ENCODE data around the gene MAPKAPK3. TPM values are rescaled to one million over a fixed set of nuclear protein-coding genes. Genes with fewer than 3 reads are reported as not detected.
A peak's percentile ranks its signal among the peaks of the same experiment; 100 is the strongest.

The MAPKAPK3 gene
- total RNA-seq, 1 donor from 2014 or later: 40.3 TPM

DNA sequence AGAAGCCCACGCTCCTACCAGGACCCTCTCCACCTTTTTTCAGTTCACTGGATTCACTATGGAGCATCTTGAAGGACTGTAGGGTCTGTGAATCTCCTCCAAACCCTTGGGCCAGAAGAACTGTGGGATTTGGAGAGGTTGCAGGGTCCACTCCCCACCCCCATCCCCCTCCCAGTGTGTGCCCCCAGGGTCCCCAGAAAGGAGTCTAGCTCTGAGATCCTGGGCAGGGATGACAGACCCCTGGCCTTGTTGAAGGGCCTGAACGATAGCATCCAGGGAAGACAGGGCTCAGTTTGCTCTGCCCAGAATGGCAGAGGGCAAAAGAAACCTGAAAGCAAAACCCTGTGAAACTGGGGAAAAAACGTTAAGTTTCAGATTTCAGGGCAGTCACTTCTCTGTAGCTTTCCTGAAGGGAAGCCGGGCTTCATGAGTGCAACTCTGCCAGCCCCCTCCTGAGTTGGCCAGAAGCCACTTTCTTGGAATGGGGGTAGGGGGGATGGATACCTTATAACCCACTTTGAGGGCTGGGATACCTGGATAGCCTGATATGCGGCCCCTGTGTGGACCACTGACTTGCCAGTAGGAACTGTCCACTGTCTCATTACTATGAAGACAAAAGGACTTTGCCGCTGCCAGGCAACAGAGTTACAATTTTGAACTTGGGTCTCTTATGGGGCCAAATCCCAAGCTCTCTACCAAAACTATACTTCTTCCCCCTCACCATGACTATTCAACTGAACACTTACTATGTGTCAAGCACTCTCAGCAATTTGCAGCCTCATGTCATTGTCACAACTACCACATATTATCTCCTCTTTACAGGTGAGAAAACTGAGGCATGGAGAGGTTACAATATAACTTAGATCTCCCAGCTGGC lies 3.7 kb upstream of the MAPKAPK3 start:
- H3K27me3 Mint-ChIP-seq: peaks cover 15% of the 10 kb centered on the region
- TF ChIP-seq, protein P1, sequence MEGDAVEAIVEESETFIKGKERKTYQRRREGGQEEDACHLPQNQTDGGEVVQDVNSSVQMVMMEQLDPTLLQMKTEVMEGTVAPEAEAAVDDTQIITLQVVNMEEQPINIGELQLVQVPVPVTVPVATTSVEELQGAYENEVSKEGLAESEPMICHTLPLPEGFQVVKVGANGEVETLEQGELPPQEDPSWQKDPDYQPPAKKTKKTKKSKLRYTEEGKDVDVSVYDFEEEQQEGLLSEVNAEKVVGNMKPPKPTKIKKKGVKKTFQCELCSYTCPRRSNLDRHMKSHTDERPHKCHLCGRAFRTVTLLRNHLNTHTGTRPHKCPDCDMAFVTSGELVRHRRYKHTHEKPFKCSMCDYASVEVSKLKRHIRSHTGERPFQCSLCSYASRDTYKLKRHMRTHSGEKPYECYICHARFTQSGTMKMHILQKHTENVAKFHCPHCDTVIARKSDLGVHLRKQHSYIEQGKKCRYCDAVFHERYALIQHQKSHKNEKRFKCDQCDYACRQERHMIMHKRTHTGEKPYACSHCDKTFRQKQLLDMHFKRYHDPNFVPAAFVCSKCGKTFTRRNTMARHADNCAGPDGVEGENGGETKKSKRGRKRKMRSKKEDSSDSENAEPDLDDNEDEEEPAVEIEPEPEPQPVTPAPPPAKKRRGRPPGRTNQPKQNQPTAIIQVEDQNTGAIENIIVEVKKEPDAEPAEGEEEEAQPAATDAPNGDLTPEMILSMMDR (conservative IDR thresholded peaks at IDR 0.05): no peak
- H3K36me3 Mint-ChIP-seq: peaks cover 3% of the 10 kb centered on the region
- no peaks in the 10 kb centered on the region for H3K9me3 Mint-ChIP-seq
- peak overlapping the region; percentile 91 for H3K4me3 Mint-ChIP-seq
- no peak for DNase-seq (ENCODE audit: extremely low spot score, unreplicated experiment)
- H3K4me1 Mint-ChIP-seq (ENCODE audit: unreplicated experiment): peaks cover 42% of the 10 kb centered on the region
- peak overlapping the region; percentile 92 for H3K27ac Mint-ChIP-seq

DNA sequence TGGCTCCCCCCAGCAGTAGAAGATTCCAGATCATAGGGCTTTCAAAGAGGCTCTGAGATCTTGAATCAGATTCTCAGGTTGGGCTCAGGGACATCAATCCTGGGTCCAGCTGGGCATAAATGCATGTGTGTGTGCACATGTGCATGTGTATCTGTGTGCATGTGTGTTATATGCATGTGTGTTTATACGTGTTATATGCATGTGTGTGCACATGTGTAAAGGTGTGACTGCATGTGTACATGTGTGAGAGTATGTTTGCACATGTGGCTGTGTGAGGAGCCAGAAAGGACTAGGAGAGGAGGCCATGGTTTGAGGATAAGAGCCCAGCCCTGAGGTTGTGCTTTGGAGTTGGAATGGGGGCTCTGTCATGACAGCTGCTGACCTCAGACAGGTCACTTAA lies 1.8 kb upstream of the MAPKAPK3 start:
- Mint-ChIP-seq H3K4me3 (no peak overlapping the region), H3K9me3 (no peaks in the 10 kb centered on the region), H3K36me3 (no peaks in the 10 kb centered on the region), H3K27me3 (peaks cover 15% of the 10 kb centered on the region), H3K4me1 (ENCODE audit: unreplicated experiment) (peaks cover 39% of the 10 kb centered on the region), H3K27ac (no peak overlapping the region)
- no peak for DNase-seq (ENCODE audit: extremely low spot score, unreplicated experiment)
- TF ChIP-seq, protein P1 (conservative IDR thresholded peaks at IDR 0.05): no peak

DNA sequence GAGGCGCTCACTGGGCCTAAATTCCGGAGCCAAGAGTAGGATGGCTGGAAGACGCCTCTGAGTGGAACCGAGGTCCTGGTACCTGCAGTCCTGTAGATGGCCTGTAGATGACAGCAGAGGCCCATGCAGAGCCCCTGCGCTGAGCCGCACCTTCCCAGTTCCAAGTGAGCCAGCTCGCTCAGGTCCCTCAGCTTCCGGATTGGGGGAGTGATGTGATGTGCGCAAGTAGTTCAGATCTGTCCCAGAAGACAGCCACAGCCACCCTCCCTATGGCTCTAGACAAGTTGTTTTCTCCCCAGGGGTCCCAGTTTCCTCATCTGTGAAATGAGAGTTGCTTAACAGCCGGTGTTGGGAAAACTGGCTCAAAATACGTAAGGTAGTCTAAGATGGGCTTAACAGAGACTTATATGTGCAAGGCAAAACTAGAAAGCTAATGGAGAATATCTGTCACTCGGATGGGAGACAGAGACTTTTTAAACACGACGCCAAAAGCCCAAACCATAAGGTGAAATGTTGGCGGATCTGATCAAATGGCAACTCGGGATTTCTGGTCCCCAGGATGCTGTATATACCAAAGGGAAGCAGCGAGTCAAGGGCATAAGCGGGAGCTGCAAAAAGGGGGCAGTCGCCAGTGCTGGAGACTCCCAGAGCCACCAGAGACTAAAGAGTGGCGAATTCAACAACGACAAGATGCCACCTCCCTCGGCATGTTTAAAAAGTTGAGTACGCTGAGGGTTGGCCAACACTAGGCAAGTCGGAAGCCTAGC lies 765 bp upstream of the MAPKAPK3 start:
- no peaks in the 10 kb centered on the region for H3K9me3 Mint-ChIP-seq
- TF ChIP-seq, protein P1 (conservative IDR thresholded peaks at IDR 0.05): peak; percentile 98
- H3K27ac Mint-ChIP-seq: peak overlapping the region; percentile 92

GRCh38 chr3:50616770-50617095 lies 218 bp upstream of the MAPKAPK3 start:
- peak; percentile 94 for DNase-seq (ENCODE audit: extremely low spot score, unreplicated experiment)
- peaks cover 15% of the 10 kb centered on the region for H3K27me3 Mint-ChIP-seq

More for the DNA sequence above, 765 bp upstream of the MAPKAPK3 start:
- DNase-seq (ENCODE audit: extremely low spot score, unreplicated experiment): peak; percentile 89
- Mint-ChIP-seq H3K4me3 (peak overlapping the region; percentile 87), H3K4me1 (ENCODE audit: unreplicated experiment) (peaks cover 36% of the 10 kb centered on the region), H3K27me3 (peaks cover 15% of the 10 kb centered on the region), H3K36me3 (peaks cover 6% of the 10 kb centered on the region)

GRCh38 chr3:50617911-50618481 lies 1.0 kb downstream of the MAPKAPK3 start:
- TF ChIP-seq, protein P1 (conservative IDR thresholded peaks at IDR 0.05): no peak
- peaks cover 6% of the 10 kb centered on the region for H3K36me3 Mint-ChIP-seq

More at GRCh38 chr3:50616770-50617095, 218 bp upstream of the MAPKAPK3 start:
- peak overlapping the region; percentile 87 for H3K4me3 Mint-ChIP-seq
- TF ChIP-seq, protein P1 (conservative IDR thresholded peaks at IDR 0.05): no peak
- peaks cover 36% of the 10 kb centered on the region for H3K4me1 Mint-ChIP-seq (ENCODE audit: unreplicated experiment)
- H3K9me3 Mint-ChIP-seq: no peaks in the 10 kb centered on the region
- H3K36me3 Mint-ChIP-seq: peaks cover 6% of the 10 kb centered on the region
- peak overlapping the region; percentile 92 for H3K27ac Mint-ChIP-seq

More at GRCh38 chr3:50617911-50618481, 1.0 kb downstream of the MAPKAPK3 start:
- H3K9me3 Mint-ChIP-seq: no peaks in the 10 kb centered on the region
- peak overlapping the region; percentile 87 for H3K4me3 Mint-ChIP-seq
- H3K27me3 Mint-ChIP-seq: peaks cover 8% of the 10 kb centered on the region
- H3K27ac Mint-ChIP-seq: peak overlapping the region; percentile 78
- DNase-seq (ENCODE audit: extremely low spot score, unreplicated experiment): no peak
- H3K4me1 Mint-ChIP-seq (ENCODE audit: unreplicated experiment): peaks cover 25% of the 10 kb centered on the region

All from type B pancreatic cell (in vitro differentiated cells).